ENCODE data around the gene EPN3. TPM values are rescaled to one million over a fixed set of nuclear protein-coding genes. Genes with fewer than 3 reads are reported as not detected.

The EPN3 gene
- total and polyA plus RNA-seq, 2 experiments from 2014 or later, result 2.3 to 7.7 TPM

- TF ChIP-seq, protein P1, sequence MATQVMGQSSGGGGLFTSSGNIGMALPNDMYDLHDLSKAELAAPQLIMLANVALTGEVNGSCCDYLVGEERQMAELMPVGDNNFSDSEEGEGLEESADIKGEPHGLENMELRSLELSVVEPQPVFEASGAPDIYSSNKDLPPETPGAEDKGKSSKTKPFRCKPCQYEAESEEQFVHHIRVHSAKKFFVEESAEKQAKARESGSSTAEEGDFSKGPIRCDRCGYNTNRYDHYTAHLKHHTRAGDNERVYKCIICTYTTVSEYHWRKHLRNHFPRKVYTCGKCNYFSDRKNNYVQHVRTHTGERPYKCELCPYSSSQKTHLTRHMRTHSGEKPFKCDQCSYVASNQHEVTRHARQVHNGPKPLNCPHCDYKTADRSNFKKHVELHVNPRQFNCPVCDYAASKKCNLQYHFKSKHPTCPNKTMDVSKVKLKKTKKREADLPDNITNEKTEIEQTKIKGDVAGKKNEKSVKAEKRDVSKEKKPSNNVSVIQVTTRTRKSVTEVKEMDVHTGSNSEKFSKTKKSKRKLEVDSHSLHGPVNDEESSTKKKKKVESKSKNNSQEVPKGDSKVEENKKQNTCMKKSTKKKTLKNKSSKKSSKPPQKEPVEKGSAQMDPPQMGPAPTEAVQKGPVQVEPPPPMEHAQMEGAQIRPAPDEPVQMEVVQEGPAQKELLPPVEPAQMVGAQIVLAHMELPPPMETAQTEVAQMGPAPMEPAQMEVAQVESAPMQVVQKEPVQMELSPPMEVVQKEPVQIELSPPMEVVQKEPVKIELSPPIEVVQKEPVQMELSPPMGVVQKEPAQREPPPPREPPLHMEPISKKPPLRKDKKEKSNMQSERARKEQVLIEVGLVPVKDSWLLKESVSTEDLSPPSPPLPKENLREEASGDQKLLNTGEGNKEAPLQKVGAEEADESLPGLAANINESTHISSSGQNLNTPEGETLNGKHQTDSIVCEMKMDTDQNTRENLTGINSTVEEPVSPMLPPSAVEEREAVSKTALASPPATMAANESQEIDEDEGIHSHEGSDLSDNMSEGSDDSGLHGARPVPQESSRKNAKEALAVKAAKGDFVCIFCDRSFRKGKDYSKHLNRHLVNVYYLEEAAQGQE (IDR thresholded peaks at IDR 0.05; ENCODE audit: unreplicated experiment), result no peak
- TF ChIP-seq ZNF331 (CRISPR knock-in tag; IDR thresholded peaks at IDR 0.05; ENCODE audit: low read depth) (no peak), JUNB (IDR thresholded peaks at IDR 0.05; ENCODE audit: unreplicated experiment) (no peak), POLR2AphosphoS5 (IDR thresholded peaks at IDR 0.05; ENCODE audit: low read depth) (peak; percentile 74), EZH2phosphoT487 (IDR thresholded peaks at IDR 0.05; ENCODE audit: unreplicated experiment) (no peak), ETS1 (IDR thresholded peaks at IDR 0.05) (no peak)
These were observed 9.5 kb downstream of the EPN3 start (continued) for GRCh38 chr17:50541716-50542688.

GRCh38 chr17:50542795-50543774, 10.6 kb downstream of the EPN3 start:
- H3K79me2 ChIP-seq (replicated peaks; ENCODE audit: insufficient read depth), result no peaks in the 10 kb centered on the region
- no peaks in the 10 kb centered on the region for H3K36me3 ChIP-seq (ENCODE audit: insufficient read depth)
- peak overlapping the region; percentile 82 for H3K4me2 ChIP-seq
- H2AFZ ChIP-seq, result no peak overlapping the region; the same call in 1 of the 2 replicates
- H3K4me3 Mint-ChIP-seq, result peak overlapping the region; percentile 77
- no peaks in the 10 kb centered on the region for H3K9me2 ChIP-seq (ENCODE audit: insufficient read depth)
- no peak overlapping the region for H3K27ac ChIP-seq (ENCODE audit: low read depth)
- H3K27me3 ChIP-seq (ENCODE audit: insufficient read depth), result peaks cover 11% of the 10 kb centered on the region
- H3K27me3 Mint-ChIP-seq (ENCODE audit: insufficient read depth, low read depth, poor library complexity), result peaks cover 18% of the 10 kb centered on the region
- H3K27ac Mint-ChIP-seq, result no peak overlapping the region
- ATAC-seq (no peak), DNase-seq (ENCODE audit: low spot score) (no peak)
- peaks cover 3% of the 10 kb centered on the region; the same call in 2 of the 3 replicates for H3K36me3 Mint-ChIP-seq (ENCODE audit: low read depth)
- H3K4me3 ChIP-seq, result peak overlapping the region; percentile 77
- H3F3A ChIP-seq (replicated peaks; ENCODE audit: low read depth), result no peaks in the 10 kb centered on the region
- peaks cover 25% of the 10 kb centered on the region; the same call in 1 of the 2 replicates for H3K4me1 ChIP-seq (ENCODE audit: insufficient read depth)
- H4K20me1 ChIP-seq (replicated peaks; ENCODE audit: insufficient read depth), result no peaks in the 10 kb centered on the region
- peaks cover 28% of the 10 kb centered on the region for H3K4me1 Mint-ChIP-seq
- H3K9me3 Mint-ChIP-seq, result no peaks in the 10 kb centered on the region
- TF ChIP-seq JUNB (IDR thresholded peaks at IDR 0.05; ENCODE audit: unreplicated experiment) (no peak), ZNF331 (CRISPR knock-in tag; IDR thresholded peaks at IDR 0.05; ENCODE audit: low read depth) (no peak), POLR2AphosphoS5 (IDR thresholded peaks at IDR 0.05; ENCODE audit: low read depth) (no peak)
- TF ChIP-seq, protein P2, sequence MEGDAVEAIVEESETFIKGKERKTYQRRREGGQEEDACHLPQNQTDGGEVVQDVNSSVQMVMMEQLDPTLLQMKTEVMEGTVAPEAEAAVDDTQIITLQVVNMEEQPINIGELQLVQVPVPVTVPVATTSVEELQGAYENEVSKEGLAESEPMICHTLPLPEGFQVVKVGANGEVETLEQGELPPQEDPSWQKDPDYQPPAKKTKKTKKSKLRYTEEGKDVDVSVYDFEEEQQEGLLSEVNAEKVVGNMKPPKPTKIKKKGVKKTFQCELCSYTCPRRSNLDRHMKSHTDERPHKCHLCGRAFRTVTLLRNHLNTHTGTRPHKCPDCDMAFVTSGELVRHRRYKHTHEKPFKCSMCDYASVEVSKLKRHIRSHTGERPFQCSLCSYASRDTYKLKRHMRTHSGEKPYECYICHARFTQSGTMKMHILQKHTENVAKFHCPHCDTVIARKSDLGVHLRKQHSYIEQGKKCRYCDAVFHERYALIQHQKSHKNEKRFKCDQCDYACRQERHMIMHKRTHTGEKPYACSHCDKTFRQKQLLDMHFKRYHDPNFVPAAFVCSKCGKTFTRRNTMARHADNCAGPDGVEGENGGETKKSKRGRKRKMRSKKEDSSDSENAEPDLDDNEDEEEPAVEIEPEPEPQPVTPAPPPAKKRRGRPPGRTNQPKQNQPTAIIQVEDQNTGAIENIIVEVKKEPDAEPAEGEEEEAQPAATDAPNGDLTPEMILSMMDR (conservative IDR thresholded peaks at IDR 0.05; ENCODE audit: low read depth in 2 of 2), result no peak
- TF ChIP-seq, protein P1 (IDR thresholded peaks at IDR 0.05; ENCODE audit: unreplicated experiment), result no peak
